WTC11 (cell line): ENCODE results near the gene KRTAP2-3.
"Not testable (repeated sequence)": the region's sequence is repeated elsewhere in the genome, so short reads cannot be mapped to it uniquely, and the experiment has no call there.

ENCODE experiments used
- E2F5 ChIP-seq: sonication (generic); formaldehyde crosslinking; IDR thresholded peaks from 2 replicates; pipeline ENCODE4 v1.8.1; 2022; ENCODE audit warnings: mild to moderate bottlenecking, moderate library complexity, missing genetic modification reagents
- JUN ChIP-seq: sonication (generic); formaldehyde crosslinking; IDR thresholded peaks from 2 replicates; pipeline ENCODE4 v1.8.0; 2023; ENCODE audit warnings: mild to moderate bottlenecking, missing genetic modification reagents
- NR2C2 ChIP-seq: sonication (generic); formaldehyde crosslinking; IDR thresholded peaks from 2 replicates; pipeline ENCODE4 v1.8.0; 2022; ENCODE audit warnings: mild to moderate bottlenecking, missing genetic modification reagents
- SP1 ChIP-seq: sonication (generic); formaldehyde crosslinking; conservative IDR thresholded peaks from 2 replicates; pipeline ENCODE4 v1.8.1; 2022; ENCODE audit warnings: missing genetic modification reagents
- TCF7 ChIP-seq: sonication (generic); formaldehyde crosslinking; IDR thresholded peaks from 2 replicates; pipeline ENCODE4 v1.8.0; 2022; ENCODE audit warnings: mild to moderate bottlenecking, low read depth, missing genetic modification reagents, moderate library complexity
- TF ChIP-seq, protein P1 (sequence below): sonication (generic); formaldehyde crosslinking; IDR thresholded peaks from 2 replicates; pipeline ENCODE4 v1.8.0; 2022; ENCODE audit warnings: mild to moderate bottlenecking, missing genetic modification reagents
- TF ChIP-seq, protein P2 (sequence below): fragments of 200-600 bp; IDR thresholded peaks from 2 replicates; pipeline ENCODE4 v1.8.0; 2022; ENCODE audit warnings: antibody characterized with exemption

GRCh38 chr17:41040783-41041571, 18.9 kb downstream of the KRTAP2-3 start, which contains the start of gene KRTAP1-1:
- TF ChIP-seq NR2C2 (CRISPR knock-in tag); TCF7 (CRISPR knock-in tag); JUN (CRISPR knock-in tag); E2F5 (CRISPR knock-in tag); SP1: not testable (repeated sequence)
- TF ChIP-seq, protein P1, sequence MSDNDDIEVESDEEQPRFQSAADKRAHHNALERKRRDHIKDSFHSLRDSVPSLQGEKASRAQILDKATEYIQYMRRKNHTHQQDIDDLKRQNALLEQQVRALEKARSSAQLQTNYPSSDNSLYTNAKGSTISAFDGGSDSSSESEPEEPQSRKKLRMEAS, result not testable (repeated sequence)
- TF ChIP-seq, protein P2, sequence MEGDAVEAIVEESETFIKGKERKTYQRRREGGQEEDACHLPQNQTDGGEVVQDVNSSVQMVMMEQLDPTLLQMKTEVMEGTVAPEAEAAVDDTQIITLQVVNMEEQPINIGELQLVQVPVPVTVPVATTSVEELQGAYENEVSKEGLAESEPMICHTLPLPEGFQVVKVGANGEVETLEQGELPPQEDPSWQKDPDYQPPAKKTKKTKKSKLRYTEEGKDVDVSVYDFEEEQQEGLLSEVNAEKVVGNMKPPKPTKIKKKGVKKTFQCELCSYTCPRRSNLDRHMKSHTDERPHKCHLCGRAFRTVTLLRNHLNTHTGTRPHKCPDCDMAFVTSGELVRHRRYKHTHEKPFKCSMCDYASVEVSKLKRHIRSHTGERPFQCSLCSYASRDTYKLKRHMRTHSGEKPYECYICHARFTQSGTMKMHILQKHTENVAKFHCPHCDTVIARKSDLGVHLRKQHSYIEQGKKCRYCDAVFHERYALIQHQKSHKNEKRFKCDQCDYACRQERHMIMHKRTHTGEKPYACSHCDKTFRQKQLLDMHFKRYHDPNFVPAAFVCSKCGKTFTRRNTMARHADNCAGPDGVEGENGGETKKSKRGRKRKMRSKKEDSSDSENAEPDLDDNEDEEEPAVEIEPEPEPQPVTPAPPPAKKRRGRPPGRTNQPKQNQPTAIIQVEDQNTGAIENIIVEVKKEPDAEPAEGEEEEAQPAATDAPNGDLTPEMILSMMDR, result not testable (repeated sequence)
